Omental fat pad (tissue), 4 donors: ENCODE measurements around the gene GLRA1. TPM values are rescaled to one million over a fixed set of nuclear protein-coding genes. Genes with fewer than 3 reads are reported as not detected.
"Not testable (repeated sequence)": the region's sequence is repeated elsewhere in the genome, so short reads cannot be mapped to it uniquely, and the experiment has no call there.

Experiments used
- ATAC-seq: fragments of 150-250 bp; one replicate; pipeline ENCODE4 v1.9.1; 2016; ENCODE audit warnings: mild to moderate bottlenecking, moderate library complexity; ENCODE audit not compliant: low FRiP score
- DNase-seq: peaks from one replicate; pipeline ENCODE4 v3.0.0-alpha.2; 2019; ENCODE audit warnings: low spot score
- total RNA-seq, 4 donors: library from RNA; depleted of rRNA; stranded (reverse); fragments of >200 nt; gene quantifications; one replicate each; pipeline ENCODE4 v1.1.0, GENCODE V29; 2016
- TF ChIP-seq, protein P1 (sequence below), 3 donors: fragments of 450-650 bp; IDR thresholded peaks; one replicate each; pipeline ENCODE4 v1.5.1; 2016 to 2017; ENCODE audit warnings: antibody characterized with exemption in 3 of 3, mild to moderate bottlenecking in 3 of 3, moderate library complexity in 2 of 3

GLRA1 gene
- total RNA-seq, 4 donors from 2014 or later, result not detected

DNA sequence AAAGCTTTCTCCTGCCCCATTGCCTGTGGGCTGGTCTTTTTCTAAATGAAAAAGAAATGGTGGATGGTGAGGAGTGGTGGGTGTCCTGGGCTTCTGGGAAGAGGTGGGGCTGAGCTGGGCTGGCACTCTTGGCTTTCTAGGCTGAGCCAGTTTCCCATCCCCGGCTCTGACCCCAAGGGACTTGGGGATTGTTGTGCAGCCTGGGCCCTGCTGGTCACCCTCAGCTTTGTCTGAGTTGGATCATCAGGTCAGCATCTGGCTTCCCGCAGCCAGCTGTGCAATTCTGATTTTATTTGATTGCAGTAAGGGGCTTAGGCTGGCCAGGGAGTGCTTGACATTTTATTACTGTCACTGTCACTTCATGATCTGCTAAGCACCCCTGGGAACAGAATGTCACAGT, 25.3 kb downstream of the GLRA1 start:
- ATAC-seq, result no peak
- DNase-seq, result no peak
- TF ChIP-seq, protein P1, sequence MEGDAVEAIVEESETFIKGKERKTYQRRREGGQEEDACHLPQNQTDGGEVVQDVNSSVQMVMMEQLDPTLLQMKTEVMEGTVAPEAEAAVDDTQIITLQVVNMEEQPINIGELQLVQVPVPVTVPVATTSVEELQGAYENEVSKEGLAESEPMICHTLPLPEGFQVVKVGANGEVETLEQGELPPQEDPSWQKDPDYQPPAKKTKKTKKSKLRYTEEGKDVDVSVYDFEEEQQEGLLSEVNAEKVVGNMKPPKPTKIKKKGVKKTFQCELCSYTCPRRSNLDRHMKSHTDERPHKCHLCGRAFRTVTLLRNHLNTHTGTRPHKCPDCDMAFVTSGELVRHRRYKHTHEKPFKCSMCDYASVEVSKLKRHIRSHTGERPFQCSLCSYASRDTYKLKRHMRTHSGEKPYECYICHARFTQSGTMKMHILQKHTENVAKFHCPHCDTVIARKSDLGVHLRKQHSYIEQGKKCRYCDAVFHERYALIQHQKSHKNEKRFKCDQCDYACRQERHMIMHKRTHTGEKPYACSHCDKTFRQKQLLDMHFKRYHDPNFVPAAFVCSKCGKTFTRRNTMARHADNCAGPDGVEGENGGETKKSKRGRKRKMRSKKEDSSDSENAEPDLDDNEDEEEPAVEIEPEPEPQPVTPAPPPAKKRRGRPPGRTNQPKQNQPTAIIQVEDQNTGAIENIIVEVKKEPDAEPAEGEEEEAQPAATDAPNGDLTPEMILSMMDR (IDR thresholded peaks at IDR 0.05), result no peak

DNA sequence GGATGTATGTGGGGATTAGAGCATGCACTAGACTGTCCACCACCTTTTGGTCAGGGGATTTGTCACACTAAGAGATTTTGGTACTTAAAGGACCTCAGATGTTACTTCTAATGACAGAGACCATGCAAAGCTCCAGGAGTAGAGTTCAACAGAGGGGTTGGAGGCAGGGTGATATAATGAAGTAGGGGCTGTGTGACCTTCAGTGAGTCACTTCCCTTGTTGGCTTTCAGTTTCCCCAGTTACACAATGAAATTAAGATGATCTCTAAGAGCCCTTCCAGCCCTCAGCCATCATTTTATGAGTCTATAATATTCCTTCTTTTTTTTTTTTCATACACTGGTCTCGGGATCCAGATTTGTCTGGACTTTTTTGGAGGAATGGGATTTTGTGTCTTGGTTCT, 26.8 kb downstream of the GLRA1 start:
- DNase-seq (no peak), ATAC-seq (no peak)
- TF ChIP-seq, protein P1 (IDR thresholded peaks at IDR 0.05), result no peak

DNA sequence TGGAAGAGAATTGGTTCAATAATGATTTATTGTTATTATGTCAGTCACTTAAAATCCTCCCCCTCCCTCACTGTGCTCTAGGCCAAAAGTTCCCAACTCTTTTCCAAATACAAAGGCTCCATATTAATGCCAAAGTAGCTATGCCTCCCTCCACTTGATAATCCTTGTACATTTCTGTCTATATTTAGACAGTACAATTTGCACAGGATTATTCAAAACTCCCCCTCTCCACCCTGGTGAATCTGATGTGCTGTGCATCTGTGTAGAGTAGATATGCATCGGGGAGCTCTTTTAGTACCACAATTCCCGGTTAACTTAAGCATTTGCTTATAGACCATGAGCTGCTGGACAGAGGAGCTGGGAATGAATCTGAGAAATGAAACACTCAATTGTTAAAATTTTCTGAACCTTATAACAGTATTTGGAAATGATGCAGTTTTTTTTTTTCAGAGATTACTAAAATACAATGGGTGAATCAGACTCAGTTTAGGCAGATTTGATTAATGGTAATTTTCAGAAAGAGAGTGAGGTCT, 27.6 kb downstream of the GLRA1 start:
- TF ChIP-seq, protein P1 (IDR thresholded peaks at IDR 0.05), result no peak
- ATAC-seq (no peak), DNase-seq (no peak)

DNA sequence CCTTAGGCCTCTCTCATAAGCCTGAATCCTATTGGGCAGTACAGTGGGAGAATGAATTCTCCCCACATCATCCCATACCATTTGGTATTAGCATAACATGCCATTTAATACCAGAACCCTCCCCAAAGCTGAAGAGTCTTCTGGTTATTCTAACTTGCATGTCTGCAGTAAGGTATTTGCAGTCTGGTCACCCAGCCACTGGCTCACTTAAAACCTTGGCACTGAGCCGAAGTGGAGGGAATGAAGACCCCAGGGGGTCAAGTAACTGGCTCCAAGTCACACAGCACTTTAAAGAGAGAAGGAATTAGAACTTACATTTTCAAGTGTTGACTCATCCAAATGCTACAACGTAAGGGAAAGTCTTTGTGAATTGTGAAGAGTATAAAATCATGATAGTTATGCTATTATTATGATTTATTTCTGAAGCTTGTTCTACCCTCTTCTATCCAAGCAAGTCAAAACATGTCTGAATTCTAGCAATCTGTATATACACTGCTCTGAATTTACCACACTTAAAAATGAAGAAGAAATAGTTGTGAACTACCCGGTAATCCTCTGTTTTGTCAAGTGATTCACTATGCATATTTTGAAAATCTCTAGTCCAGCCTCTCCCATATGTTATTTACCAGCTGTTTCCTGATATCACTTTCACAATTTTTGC, 28.5 kb downstream of the GLRA1 start:
- TF ChIP-seq, protein P1 (IDR thresholded peaks at IDR 0.05), result no peak
- no peak for DNase-seq
- ATAC-seq, result no peak

DNA sequence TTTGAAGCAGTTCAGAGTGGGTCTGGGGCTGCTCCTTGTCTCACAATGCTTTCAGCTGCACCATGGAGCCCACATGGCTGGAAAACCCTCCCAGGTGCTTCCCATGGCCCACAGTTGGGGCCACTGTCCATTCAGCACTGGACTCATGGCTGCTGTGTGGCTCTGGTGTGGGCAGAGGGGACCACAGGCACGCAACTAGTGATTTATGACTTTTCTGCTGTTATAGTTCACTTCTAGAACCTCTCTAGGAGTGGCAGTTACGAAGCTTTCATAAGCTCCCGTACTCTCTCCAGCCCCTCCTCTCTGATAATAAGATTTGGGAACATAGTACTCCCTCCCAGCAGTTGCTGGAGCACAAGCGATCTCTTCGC, 29.0 kb downstream of the GLRA1 start:
- DNase-seq (no peak), ATAC-seq (no peak)
- TF ChIP-seq, protein P1 (IDR thresholded peaks at IDR 0.05), result no peak

DNA sequence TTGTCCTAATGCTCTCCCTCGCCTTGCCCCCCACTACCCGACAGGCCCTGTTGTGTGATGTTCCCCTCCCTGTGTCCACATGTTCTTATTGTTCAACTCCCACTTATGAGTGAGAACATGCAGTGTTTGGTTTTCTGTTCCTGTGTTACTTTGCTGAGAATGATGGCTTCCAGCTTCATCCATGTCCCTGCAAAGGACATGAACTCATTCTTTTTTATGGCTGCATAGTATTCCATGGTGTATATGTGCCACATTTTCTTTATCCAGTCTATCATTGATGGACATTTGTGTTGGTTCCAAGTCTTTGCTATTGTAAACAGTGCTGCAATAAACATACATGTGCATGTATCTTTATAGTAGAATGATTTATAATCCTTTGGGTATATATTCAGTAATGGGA, 31.2 kb downstream of the GLRA1 start:
- not testable (repeated sequence) for ATAC-seq

DNA sequence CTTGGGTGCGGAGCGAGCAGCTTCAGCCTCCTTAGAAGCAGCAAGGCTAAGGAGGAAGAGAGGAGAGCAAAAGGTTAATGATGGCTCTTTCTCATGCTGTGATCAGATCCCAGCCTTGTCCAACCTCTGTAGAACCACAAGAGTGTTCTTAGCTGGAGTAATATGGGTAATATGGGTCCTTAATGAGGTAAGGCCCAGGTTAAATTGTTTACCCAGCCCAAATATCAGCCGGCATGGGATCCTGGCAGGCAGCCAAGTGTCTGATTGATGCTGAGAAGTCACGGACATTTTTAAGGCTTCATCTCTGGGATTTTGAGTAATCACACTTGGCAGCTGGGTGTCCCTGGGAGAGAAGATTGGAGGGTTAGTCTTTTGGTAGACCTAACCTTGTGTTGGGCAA, 32.3 kb downstream of the GLRA1 start:
- ATAC-seq, result no peak
- TF ChIP-seq, protein P1 (IDR thresholded peaks at IDR 0.05), result no peak
- DNase-seq, result no peak

More for the DNA sequence above, 31.2 kb downstream of the GLRA1 start:
- not testable (repeated sequence) for DNase-seq
